SKM-1 (cell line): Measurements from ENCODE around the gene ZDHHC22.

Source experiments
- DNase-seq: peaks from one replicate; lab custom pipeline; 2025; ENCODE audit not compliant: unreplicated experiment; lab: John Stamatoyannopoulos, UW

The ZDHHC22 gene

GRCh38 chr14:77131206-77131605 is 10.4 kb downstream of the ZDHHC22 start:
- no peak for DNase-seq

- DNase-seq, result no peak
These were observed 11.2 kb downstream of the ZDHHC22 start for GRCh38 chr14:77130386-77130785.

- DNase-seq, result no peak
These were observed 13.1 kb downstream of the ZDHHC22 start for GRCh38 chr14:77128414-77128891.

- DNase-seq, result no peak
These were observed 15.1 kb downstream of the ZDHHC22 start for GRCh38 chr14:77126461-77126990.

- DNase-seq, result no peak
These were observed 15.7 kb downstream of the ZDHHC22 start for GRCh38 chr14:77125823-77126325.

- DNase-seq, result no peak
These were observed 16.2 kb downstream of the ZDHHC22 start for GRCh38 chr14:77125281-77125801.

- no peak for DNase-seq
These were observed 17.0 kb downstream of the ZDHHC22 start for GRCh38 chr14:77124345-77125280.

GRCh38 chr14:77123381-77124325 is 17.9 kb downstream of the ZDHHC22 start:
- no peak for DNase-seq

- no peak for DNase-seq
These were observed 19.0 kb downstream of the ZDHHC22 start for GRCh38 chr14:77122526-77123125.

GRCh38 chr14:77120771-77121743 is 20.5 kb downstream of the ZDHHC22 start:
- DNase-seq, result no peak

GRCh38 chr14:77119851-77120250 is 21.7 kb downstream of the ZDHHC22 start:
- no peak for DNase-seq

GRCh38 chr14:77116172-77116817 is 25.3 kb downstream of the ZDHHC22 start:
- DNase-seq, result no peak

GRCh38 chr14:77114609-77115008 is 27.0 kb downstream of the ZDHHC22 start:
- no peak for DNase-seq

- no peak for DNase-seq
These were observed 27.9 kb downstream of the ZDHHC22 start for GRCh38 chr14:77113644-77114043.

GRCh38 chr14:77111021-77111420 is 30.6 kb downstream of the ZDHHC22 start:
- DNase-seq, result no peak

GRCh38 chr14:77110286-77110685 is 31.3 kb downstream of the ZDHHC22 start:
- DNase-seq, result no peak

GRCh38 chr14:77109656-77110055 is 31.9 kb downstream of the ZDHHC22 start:
- DNase-seq, result no peak

GRCh38 chr14:77108753-77109152 is 32.8 kb downstream of the ZDHHC22 start:
- DNase-seq, result no peak

GRCh38 chr14:77107228-77107627 is 34.4 kb downstream of the ZDHHC22 start:
- no peak for DNase-seq
